HEK293 (cell line): ENCODE measurements around the gene CMTM5.

Source experiments
- TCF7L2 ChIP-seq: IDR thresholded peaks from 2 replicates; pipeline ENCODE4 v1.6.1; 2011; ENCODE audit warnings: low read depth, mild to moderate bottlenecking, inconsistent platforms, low read length, moderate library complexity, borderline replicate concordance
- ZNF10 ChIP-seq: fragments of 450-650 bp; formaldehyde crosslinking; IDR thresholded peaks from 2 replicates; pipeline ENCODE4 v1.5.1; 2017; ENCODE audit warnings: missing biosample characterization, missing genetic modification characterization
- ZNF184 ChIP-seq: fragments of 450-650 bp; IDR thresholded peaks from 2 replicates; pipeline ENCODE4 v1.5.1; 2018; ENCODE audit warnings: missing biosample characterization, mild to moderate bottlenecking, missing genetic modification characterization
- ZNF211 ChIP-seq: fragments of 450-650 bp; formaldehyde crosslinking; IDR thresholded peaks from 2 replicates; pipeline ENCODE4 v1.5.1; 2016; ENCODE audit warnings: low read depth, missing biosample characterization, missing genetic modification characterization
- ZNF302 ChIP-seq: fragments of 450-650 bp; formaldehyde crosslinking; IDR thresholded peaks from 2 replicates; pipeline ENCODE4 v1.5.1; 2016; ENCODE audit warnings: missing biosample characterization, missing genetic modification characterization, low read depth
- ZNF654 ChIP-seq: fragments of 450-650 bp; formaldehyde crosslinking; IDR thresholded peaks from 2 replicates; pipeline ENCODE4 v1.5.1; 2016; ENCODE audit warnings: low read depth, missing biosample characterization, missing genetic modification characterization
- TF ChIP-seq, protein P1 (sequence below): fragments of 450-650 bp; formaldehyde crosslinking; IDR thresholded peaks from 2 replicates; pipeline ENCODE4 v1.5.1; 2016; ENCODE audit warnings: missing biosample characterization, missing genetic modification characterization
- TF ChIP-seq, protein P2 (sequence below): fragments of 450-650 bp; formaldehyde crosslinking; IDR thresholded peaks from 2 replicates; pipeline ENCODE4 v1.5.1; 2016; ENCODE audit warnings: missing biosample characterization, missing genetic modification characterization

DNA sequence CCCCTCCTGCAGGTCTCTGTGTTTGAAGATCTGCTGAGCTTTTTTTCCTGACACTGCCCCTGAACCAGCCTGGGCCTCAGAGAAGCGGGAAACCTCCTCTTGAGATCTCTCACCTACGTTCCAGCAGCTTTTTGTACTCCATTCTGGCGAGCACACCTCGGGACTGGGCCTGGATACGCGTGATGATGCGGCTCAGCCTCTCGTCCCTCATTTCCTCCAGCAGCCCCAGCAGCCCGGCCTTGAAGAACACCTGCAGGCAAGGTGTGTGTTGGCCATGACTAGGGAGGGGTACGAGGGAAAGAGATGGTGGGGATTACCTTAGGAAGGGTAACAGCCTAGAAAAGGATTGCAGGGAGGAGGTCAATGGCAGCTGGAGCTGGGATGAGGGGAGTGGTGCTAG lies 48.3 kb downstream of the CMTM5 start:
- TF ChIP-seq, protein P1, sequence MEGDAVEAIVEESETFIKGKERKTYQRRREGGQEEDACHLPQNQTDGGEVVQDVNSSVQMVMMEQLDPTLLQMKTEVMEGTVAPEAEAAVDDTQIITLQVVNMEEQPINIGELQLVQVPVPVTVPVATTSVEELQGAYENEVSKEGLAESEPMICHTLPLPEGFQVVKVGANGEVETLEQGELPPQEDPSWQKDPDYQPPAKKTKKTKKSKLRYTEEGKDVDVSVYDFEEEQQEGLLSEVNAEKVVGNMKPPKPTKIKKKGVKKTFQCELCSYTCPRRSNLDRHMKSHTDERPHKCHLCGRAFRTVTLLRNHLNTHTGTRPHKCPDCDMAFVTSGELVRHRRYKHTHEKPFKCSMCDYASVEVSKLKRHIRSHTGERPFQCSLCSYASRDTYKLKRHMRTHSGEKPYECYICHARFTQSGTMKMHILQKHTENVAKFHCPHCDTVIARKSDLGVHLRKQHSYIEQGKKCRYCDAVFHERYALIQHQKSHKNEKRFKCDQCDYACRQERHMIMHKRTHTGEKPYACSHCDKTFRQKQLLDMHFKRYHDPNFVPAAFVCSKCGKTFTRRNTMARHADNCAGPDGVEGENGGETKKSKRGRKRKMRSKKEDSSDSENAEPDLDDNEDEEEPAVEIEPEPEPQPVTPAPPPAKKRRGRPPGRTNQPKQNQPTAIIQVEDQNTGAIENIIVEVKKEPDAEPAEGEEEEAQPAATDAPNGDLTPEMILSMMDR (tag by site-specific recombination) = no peak
- TF ChIP-seq ZNF184 (no peak), TCF7L2 (no peak), ZNF654 (tag by site-specific recombination) (no peak), ZNF10 (tag by site-specific recombination) (no peak), ZNF302 (tag by site-specific recombination) (no peak), ZNF211 (no peak)
- TF ChIP-seq, protein P2, sequence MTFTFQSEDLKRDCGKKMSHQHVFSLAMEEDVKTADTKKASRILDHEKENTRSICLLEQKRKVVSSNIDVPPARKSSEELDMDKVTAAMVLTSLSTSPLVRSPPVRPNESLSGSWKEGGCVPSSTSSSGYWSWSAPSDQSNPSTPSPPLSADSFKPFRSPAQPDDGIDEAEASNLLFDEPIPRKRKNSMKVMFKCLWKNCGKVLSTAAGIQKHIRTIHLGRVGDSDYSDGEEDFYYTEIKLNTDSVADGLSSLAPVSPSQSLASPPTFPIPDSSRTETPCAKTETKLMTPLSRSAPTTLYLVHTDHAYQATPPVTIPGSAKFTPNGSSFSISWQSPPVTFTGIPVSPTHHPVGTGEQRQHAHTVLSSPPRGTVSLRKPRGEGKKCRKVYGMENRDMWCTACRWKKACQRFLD (tag by site-specific recombination) = no peak
